GM18858 (cell line): ENCODE data around the gene RPL39L.

ENCODE experiments used
- ATAC-seq: cut with Tn5 transposase; IDR thresholded peaks from one replicate; pipeline ENCODE4 v1.9.1; 2021; ENCODE audit not compliant: unreplicated experiment

Gene RPL39L

GRCh38 chr3:187101184-187102072 is 37.9 kb downstream of the RPL39L start:
- no peak for ATAC-seq

- ATAC-seq, result peak; percentile 46
Observed at GRCh38 chr3:187098923-187099512, 40.3 kb downstream of the RPL39L start.

- ATAC-seq, result no peak
Observed at GRCh38 chr3:187093320-187093719, 46.0 kb downstream of the RPL39L start.

GRCh38 chr3:187088701-187089100 is 50.6 kb downstream of the RPL39L start:
- ATAC-seq, result no peak

- no peak for ATAC-seq
Observed at GRCh38 chr3:187086831-187087230, 52.5 kb downstream of the RPL39L start.

- ATAC-seq, result no peak
Observed at GRCh38 chr3:187085933-187086332, 53.4 kb downstream of the RPL39L start.

GRCh38 chr3:187085021-187085666 is 54.2 kb downstream of the RPL39L start:
- no peak for ATAC-seq

GRCh38 chr3:187084580-187084979 is 54.7 kb downstream of the RPL39L start:
- no peak for ATAC-seq

GRCh38 chr3:187084126-187084525 is 55.2 kb downstream of the RPL39L start:
- no peak for ATAC-seq

GRCh38 chr3:187082758-187083375 is 56.4 kb downstream of the RPL39L start:
- no peak for ATAC-seq

- no peak for ATAC-seq
Observed at GRCh38 chr3:187080799-187081450, 58.4 kb downstream of the RPL39L start.

- no peak for ATAC-seq
Observed at GRCh38 chr3:187079090-187080022, 59.9 kb downstream of the RPL39L start.

- ATAC-seq, result no peak
Observed at GRCh38 chr3:187077537-187077936, 61.8 kb downstream of the RPL39L start.

GRCh38 chr3:187077085-187077484 is 62.2 kb downstream of the RPL39L start:
- no peak for ATAC-seq

GRCh38 chr3:187076297-187076696 is 63.0 kb downstream of the RPL39L start:
- ATAC-seq, result no peak

GRCh38 chr3:187074846-187075245 is 64.5 kb downstream of the RPL39L start:
- no peak for ATAC-seq

GRCh38 chr3:187073581-187074098 is 65.7 kb downstream of the RPL39L start:
- no peak for ATAC-seq

GRCh38 chr3:187072511-187072910 is 66.8 kb downstream of the RPL39L start:
- ATAC-seq, result no peak

GRCh38 chr3:187072102-187072501 is 67.2 kb downstream of the RPL39L start:
- no peak for ATAC-seq
